Activated CD4-positive, alpha-beta T cell treated with anti-CD3 and anti-CD28 coated beads for 36 hours (primary cell): ENCODE measurements around the gene CDH4. TPM values are rescaled to one million over a fixed set of nuclear protein-coding genes. Genes with fewer than 3 reads are reported as not detected.

Source experiments
- ATAC-seq: fragments of 200-7000 bp; cut with Tn5 transposase; one replicate; pipeline ENCODE4 v1.10.0; 2021; ENCODE audit warnings: mild to moderate bottlenecking, moderate library complexity
- CTCF ChIA-PET: fragments of 350-600 bp; sonication (Branson Sonifier 250); formaldehyde crosslinking; loops from one replicate; lab custom pipeline; 2021; ENCODE audit warnings: antibody characterized with exemption; lab: Charles Lee
- POLR2A ChIA-PET: fragments of 350-600 bp; sonication (Branson Sonifier 250); formaldehyde crosslinking; loops from one replicate; lab custom pipeline; 2021; ENCODE audit warnings: antibody characterized with exemption, inconsistent platforms; lab: Charles Lee
- DNase-seq: peaks from one replicate; pipeline ENCODE4 v3.0.0-alpha.2; 2020
- H3K27ac Mint-ChIP-seq: one replicate; pipeline ENCODE4 v1.8.0; 2021; ENCODE audit warnings: mixed read lengths
- H3K27me3 Mint-ChIP-seq: one replicate; pipeline ENCODE4 v1.8.0; 2021; ENCODE audit warnings: mixed read lengths
- H3K36me3 Mint-ChIP-seq: one replicate; pipeline ENCODE4 v1.8.0; 2021; ENCODE audit warnings: low read depth, mixed read lengths
- H3K4me1 Mint-ChIP-seq: one replicate; pipeline ENCODE4 v1.8.0; 2021; ENCODE audit warnings: mixed read lengths
- H3K4me3 Mint-ChIP-seq: one replicate; pipeline ENCODE4 v1.8.0; 2021; ENCODE audit warnings: mild to moderate bottlenecking, moderate library complexity, mixed read lengths
- H3K9me3 Mint-ChIP-seq: one replicate; pipeline ENCODE4 v1.8.0; 2021; ENCODE audit warnings: low read depth, mixed read lengths
- intact Hi-C, 2 experiments: fragments of 100-400 bp; cut with DNase I in 1 of 2; cut with micrococcal nuclease in 1 of 2; formaldehyde crosslinking; loops; one replicate each; pipeline versions ENCODE4 v1.14.2 to v1.15.1; 2022 to 2024; cut with DNase I, micrococcal nuclease
- total RNA-seq, 2 experiments: library from RNA; stranded (reverse); gene quantifications; one replicate each; pipeline ENCODE4 v1.2.3, GENCODE V29; 2021

CDH4 gene
- total RNA-seq, 2 experiments from 2014 or later = not detected

DNA sequence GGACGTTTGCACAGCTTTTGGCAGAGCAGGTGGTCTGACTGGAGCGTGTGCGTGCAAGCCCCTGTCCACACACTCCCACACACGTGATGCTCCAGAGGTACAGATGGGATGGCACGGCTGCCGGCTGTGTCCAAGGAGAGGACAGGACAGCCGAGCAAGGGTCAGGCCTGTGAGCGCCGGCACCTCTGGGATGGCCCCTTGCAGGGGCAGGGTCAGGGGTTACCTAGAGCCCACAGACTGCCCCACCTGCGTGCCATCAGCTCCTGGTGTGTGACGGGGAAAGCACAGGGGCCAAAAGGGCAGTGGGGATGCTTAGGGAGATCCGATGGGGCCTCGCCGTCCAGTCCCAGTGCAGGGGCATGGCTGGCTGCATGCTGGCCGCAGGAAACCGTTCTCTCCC lies 623.9 kb downstream of the CDH4 start:
- ChIA-PET CTCF (no interaction called here), POLR2A (no interaction called here)
- DNase-seq = no peak
- Mint-ChIP-seq H3K9me3 (no peaks in the 10 kb centered on the region), H3K4me1 (no peaks in the 10 kb centered on the region), H3K27me3 (no peaks in the 10 kb centered on the region), H3K36me3 (no peaks in the 10 kb centered on the region), H3K27ac (no peak overlapping the region), H3K4me3 (no peak overlapping the region)
- ATAC-seq = no peak
- intact Hi-C loops = no loop called here

DNA sequence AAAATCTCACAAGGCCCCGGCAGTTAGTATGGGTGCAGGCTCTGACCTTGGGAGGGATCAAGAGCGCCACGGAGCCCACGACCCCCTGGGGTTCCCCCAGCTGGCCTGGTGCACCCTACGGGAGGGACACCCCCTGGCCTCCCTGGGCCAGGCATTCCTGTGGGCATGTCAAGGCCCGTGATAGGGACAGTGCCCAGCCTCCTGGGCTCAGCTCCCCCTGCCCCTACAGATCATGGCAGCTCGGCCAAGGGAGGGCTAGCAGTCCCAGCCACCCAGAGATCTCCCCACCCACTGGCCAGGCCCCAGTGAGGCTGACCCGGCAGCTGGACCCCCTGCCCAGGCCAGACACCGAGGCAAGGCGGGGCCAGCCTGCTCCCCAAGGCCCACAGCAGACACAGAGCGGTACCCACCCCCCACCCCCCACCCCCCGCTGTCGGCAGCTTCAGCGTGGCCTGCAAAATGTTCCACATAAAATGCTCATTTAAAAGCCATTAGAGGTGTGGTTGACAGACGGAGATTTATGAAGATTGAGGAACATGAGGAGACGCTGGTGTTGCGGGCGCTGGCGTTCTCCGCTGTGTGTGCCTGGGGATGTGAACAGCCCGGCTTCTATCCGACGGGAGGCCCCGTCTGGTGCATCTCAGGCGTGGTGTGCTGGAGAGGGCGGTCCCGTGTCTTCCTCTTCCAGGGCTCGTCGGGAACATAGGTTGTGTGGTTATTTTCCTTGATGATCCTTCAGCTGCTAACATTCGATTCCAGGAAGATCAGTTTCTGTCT lies 625.1 kb downstream of the CDH4 start:
- H3K27ac Mint-ChIP-seq = no peak overlapping the region
- H3K36me3 Mint-ChIP-seq = no peaks in the 10 kb centered on the region
- DNase-seq (no peak), ATAC-seq (no peak)
- H3K27me3 Mint-ChIP-seq = no peaks in the 10 kb centered on the region
- no peaks in the 10 kb centered on the region for H3K9me3 Mint-ChIP-seq
- H3K4me3 Mint-ChIP-seq = no peak overlapping the region
- no peaks in the 10 kb centered on the region for H3K4me1 Mint-ChIP-seq
- intact Hi-C loops = no loop called here
- ChIA-PET POLR2A (no interaction called here), CTCF (interaction anchor here (0.6 to 0.7 kb wide), 2 partner anchors 19 to 1239 kb away, joined by 3 read pairs; no protein-coding TSS in a partner anchor)

DNA sequence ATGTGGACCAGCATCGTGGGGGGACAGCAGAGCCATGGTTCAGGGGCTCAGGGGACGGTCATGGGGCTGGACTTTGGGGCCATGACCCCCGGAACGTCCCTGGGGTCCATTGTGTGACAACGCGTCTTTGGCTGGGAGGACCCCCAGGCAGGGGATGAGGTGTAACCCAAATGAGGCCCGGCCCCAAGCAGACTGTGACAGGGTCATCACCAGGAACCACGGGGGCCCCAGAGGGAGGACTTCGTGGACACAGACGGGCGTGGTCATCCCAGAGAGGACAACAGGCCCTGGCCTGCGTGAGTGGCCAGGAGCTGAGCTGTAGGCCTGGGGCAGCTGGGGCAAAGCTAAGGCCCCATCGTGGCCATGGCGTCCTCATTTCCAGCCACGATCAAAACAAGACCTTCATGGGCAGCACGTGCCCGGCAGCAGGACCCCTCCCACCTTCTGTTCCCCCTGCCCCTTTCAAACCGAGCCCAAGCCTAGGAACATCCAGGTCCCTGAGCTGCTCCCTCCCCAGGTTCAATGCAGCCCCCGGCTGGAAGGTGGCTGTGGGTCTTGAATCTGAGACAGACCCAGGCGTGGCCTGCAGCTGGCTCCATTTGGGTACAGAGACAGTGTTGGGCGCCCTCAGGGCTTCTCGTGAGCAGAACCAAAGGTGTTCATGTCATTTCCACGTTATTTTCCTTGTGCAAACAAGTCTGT lies 625.9 kb downstream of the CDH4 start:
- CTCF ChIA-PET = no interaction called here
- no peak overlapping the region for H3K4me3 Mint-ChIP-seq

DNA sequence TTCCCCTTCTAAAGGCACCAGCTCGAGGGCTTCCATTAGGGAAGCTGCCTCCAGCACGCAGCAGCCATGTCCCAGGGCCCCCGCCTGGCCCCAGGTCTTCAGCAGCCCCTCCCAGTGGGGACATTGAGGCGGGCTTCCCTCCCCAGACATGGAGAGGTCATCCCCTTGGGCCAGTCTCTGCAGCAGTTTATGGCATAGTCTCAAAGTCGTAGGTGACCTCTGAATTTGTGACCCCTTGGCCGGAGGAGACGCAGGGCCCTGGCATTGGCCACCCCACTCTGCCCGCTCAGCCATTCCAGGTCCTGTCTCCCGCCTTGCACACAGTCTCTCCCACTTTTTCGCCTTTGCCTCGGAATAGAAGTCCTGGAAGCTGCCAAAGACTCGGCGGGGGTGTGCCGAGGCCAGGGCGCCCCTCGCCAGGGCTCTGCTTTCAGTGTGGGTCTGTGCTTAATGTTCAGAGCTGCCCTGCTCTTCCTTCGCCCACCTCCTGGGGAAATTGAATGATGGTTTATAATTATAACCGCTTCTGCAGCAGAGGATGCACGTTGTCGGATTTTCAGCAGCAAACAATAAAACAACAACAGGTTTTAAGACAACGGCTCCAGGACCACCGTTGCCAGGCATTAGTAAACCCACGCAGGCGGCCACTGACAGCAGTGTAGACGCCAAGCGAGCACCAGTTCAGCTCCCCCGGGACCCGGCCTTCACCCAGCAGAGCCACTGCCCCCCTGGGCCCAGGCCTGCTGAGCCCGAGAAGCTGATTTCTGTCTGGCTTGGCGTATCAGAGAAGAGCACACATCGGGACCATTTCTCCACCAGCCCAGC lies 626.6 kb downstream of the CDH4 start:
- Mint-ChIP-seq H3K4me1 (no peaks in the 10 kb centered on the region), H3K27ac (no peak overlapping the region), H3K4me3 (no peak overlapping the region), H3K36me3 (no peaks in the 10 kb centered on the region), H3K27me3 (peaks cover 2% of the 10 kb centered on the region), H3K9me3 (no peaks in the 10 kb centered on the region)
- intact Hi-C loops = no loop called here
- DNase-seq (no peak), ATAC-seq (no peak)
- ChIA-PET CTCF (no interaction called here), POLR2A (no interaction called here)

More for the DNA sequence above, 625.9 kb downstream of the CDH4 start:
- POLR2A ChIA-PET = no interaction called here
- no peak for DNase-seq
- Mint-ChIP-seq H3K4me1 (no peaks in the 10 kb centered on the region), H3K27ac (no peak overlapping the region), H3K36me3 (no peaks in the 10 kb centered on the region), H3K9me3 (no peaks in the 10 kb centered on the region), H3K27me3 (no peaks in the 10 kb centered on the region)
- ATAC-seq = no peak
- intact Hi-C loops = no loop called here

DNA sequence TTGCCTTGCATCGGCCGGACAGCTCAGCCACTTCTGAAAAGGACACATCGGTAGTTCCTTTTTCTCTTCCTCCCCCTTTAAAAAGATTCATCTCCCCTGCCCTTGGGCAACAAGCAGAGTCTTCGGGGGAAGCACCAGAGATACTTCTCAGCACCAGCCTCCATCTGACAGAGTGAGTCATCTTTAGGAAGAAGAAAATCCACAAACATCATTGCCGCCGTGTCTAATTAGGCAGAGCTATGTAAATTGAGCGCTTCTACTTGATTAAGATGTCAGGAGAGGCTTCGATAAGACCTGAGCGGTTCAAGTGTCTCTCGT lies 627.2 kb downstream of the CDH4 start:
- CTCF ChIA-PET = no interaction called here
- H3K27me3 Mint-ChIP-seq = peaks cover 2% of the 10 kb centered on the region
- no peaks in the 10 kb centered on the region for H3K4me1 Mint-ChIP-seq
- POLR2A ChIA-PET = no interaction called here
- H3K9me3 Mint-ChIP-seq = no peaks in the 10 kb centered on the region
- no peak overlapping the region for H3K4me3 Mint-ChIP-seq
- intact Hi-C loops = no loop called here
- ATAC-seq (no peak), DNase-seq (no peak)
- H3K36me3 Mint-ChIP-seq = no peaks in the 10 kb centered on the region
- no peak overlapping the region for H3K27ac Mint-ChIP-seq

DNA sequence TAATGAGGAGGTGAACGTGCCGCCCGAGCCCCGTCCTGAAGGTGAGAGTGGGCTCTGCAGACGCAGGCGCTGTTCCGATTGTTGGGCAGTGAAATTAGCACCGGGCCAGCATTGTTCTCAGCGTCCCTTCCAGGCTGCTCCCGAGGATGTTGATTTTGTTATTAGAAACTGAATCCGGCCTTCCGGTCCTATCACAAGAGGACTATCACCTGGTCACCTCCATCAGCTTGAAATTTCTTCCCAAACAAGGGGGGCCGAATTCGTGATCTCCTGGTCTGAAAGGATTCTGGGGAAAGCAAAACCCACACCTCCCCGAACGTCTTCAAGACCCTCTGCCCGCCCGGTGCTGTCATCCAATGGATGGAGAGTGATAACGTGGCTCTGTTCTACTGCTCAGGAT lies 627.6 kb downstream of the CDH4 start:
- POLR2A ChIA-PET = no interaction called here
- DNase-seq = no peak
- Mint-ChIP-seq H3K9me3 (no peaks in the 10 kb centered on the region), H3K4me3 (no peak overlapping the region), H3K27ac (no peak overlapping the region), H3K36me3 (no peaks in the 10 kb centered on the region), H3K4me1 (no peaks in the 10 kb centered on the region), H3K27me3 (peaks cover 2% of the 10 kb centered on the region)
- intact Hi-C loops = no loop called here
- CTCF ChIA-PET = no interaction called here
- ATAC-seq = no peak

DNA sequence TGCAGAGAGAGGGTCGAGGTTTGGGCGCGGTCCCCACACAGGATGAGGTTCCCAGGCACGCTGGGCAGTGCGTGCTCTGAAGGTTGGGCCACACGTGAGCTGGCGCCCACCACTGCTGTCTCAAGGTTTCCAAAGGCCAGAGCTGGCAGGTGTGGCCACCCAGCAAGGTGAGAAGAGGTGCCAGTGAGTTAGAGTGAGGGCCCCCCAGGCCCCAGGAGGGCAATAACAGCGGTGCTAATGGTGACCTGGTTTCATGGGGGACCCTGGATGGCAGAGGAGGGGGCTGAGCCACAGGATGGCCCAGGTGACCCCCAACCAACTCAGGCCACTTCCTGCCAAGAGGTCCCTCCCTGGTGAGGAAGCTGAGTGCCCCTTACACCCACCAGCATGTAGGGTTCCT lies 628.6 kb downstream of the CDH4 start:
- intact Hi-C loops = no loop called here
- Mint-ChIP-seq H3K9me3 (no peaks in the 10 kb centered on the region), H3K27me3 (peaks cover 2% of the 10 kb centered on the region), H3K36me3 (no peaks in the 10 kb centered on the region), H3K4me1 (no peaks in the 10 kb centered on the region), H3K4me3 (no peak overlapping the region), H3K27ac (no peak overlapping the region)
- ChIA-PET POLR2A (no interaction called here), CTCF (no interaction called here)
- DNase-seq = no peak
- ATAC-seq = no peak

DNA sequence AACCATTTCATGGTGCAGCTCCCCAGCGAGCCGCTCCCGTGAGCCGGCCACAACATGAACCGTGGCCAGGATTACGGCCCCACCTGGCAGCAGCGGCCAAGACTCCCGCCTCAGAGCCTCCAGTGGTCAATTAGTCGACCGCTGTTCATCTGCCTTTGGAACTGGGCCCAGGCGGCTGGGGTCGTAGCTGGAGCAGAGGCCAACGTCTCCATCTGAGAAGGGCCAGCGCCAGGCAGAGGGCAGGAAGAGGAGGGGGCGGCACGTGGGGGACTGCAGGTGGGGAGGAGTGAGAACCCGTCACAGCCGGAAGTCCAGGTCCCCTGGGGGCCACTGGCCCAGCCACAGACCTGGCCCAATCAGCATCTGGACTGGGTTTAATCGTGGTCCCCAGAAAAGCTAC lies 629.4 kb downstream of the CDH4 start:
- no peaks in the 10 kb centered on the region for H3K4me1 Mint-ChIP-seq
- ChIA-PET CTCF (no interaction called here), POLR2A (no interaction called here)
- no peak overlapping the region for H3K27ac Mint-ChIP-seq
- H3K36me3 Mint-ChIP-seq = no peaks in the 10 kb centered on the region
- intact Hi-C loops = no loop called here
- no peak for DNase-seq
- H3K9me3 Mint-ChIP-seq = no peaks in the 10 kb centered on the region
- ATAC-seq = no peak
- peaks cover 2% of the 10 kb centered on the region for H3K27me3 Mint-ChIP-seq
- H3K4me3 Mint-ChIP-seq = no peak overlapping the region

DNA sequence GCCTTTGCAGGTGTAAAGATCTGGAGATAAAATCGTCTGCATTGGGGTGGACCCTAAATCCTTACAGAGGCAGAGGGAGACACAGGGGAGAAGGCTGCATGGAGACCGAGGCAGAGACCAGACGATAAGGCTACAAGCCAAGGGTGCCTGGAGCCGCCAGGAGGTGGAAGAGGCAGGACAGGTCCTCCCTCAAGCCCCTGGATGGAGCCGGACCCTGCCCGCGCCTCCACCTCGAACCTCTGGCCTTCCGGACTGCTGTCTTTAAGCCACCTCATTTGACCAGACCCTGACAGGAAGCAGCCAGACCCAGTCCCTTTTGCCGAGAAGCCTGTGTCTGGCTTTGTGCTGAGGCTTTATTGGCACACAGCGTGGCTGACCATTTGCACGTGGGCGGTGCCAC lies 629.8 kb downstream of the CDH4 start:
- H3K27me3 Mint-ChIP-seq = peaks cover 2% of the 10 kb centered on the region
- DNase-seq (no peak), ATAC-seq (no peak)
- H3K4me1 Mint-ChIP-seq = no peaks in the 10 kb centered on the region
- ChIA-PET POLR2A (no interaction called here), CTCF (no interaction called here)
- intact Hi-C loops = no loop called here
- H3K36me3 Mint-ChIP-seq = no peaks in the 10 kb centered on the region
- no peaks in the 10 kb centered on the region for H3K9me3 Mint-ChIP-seq
- H3K27ac Mint-ChIP-seq = no peak overlapping the region
- H3K4me3 Mint-ChIP-seq = no peak overlapping the region

DNA sequence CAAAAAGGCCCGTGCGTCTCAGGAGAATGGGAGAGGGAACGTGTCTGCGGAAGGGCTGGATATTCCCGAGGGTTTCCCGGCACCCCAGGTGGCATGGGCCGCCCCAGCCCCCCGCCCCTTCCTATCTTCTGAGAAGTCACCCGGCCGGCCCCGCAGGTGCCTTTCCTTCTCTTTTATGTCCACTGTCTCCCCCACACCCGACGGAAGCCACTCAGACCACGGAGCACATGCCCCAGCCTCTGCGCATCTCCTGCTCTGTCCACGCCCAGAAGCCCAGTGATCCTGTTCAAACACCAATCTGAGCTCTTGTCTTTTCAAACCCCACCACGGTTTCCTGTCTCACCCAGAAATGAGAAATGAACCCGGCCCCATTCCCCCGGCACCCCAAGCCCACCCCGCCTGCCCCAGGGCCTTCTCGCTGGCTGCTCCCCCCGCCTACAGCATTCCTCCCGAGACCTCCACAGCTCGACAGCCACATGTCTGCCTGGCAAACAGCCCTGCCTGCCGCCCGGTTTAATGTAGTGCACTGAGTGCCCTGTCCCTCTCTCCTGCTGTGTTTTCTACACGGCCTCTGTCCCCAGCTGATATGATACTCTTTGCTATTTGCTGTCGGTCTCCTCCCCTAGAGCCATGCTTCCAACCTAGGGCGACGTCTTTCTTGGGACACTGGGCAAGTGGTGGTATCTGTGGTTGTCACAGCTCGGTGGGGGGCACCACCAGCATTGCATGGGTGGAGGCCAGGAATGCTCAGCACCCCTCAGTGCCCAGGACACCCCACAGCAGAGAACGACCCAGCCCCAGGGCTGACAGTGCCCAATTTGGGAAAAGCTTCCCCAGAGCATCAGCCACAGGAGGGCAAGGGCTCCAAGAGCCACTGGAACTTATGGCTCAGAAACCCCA lies 630.9 kb downstream of the CDH4 start:
- CTCF ChIA-PET = interaction anchor here (1.0 to 1.1 kb wide), 2 partner anchors 13 to 14 kb away, joined by 4 to 5 read pairs; no protein-coding TSS in a partner anchor

DNA sequence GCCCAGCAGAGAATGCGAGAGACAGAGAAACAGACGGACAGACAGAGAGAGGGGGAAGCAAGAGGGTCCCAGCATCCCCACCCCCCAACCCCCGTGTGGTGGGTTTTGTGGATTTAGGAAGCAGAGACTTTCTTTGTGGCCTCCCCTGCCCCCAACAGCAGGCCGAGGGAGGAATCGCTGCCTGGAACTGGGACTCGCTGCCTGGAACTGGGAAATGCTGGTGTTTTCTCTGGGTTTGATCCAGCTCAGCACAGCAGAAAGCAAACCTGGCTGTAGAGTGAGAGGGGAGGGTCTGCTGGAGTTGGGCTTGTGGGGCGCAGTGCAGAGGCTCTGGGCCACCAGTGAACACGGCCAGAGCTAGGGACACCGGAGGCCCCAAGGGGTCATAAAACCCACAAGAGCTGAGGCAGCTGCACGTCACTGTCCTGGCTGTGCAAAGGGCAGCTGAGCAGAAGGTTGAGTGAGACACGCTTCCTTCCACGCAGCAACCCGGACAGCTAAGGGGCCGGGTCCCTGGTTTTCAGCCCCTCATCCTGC lies 631.9 kb downstream of the CDH4 start:
- peaks cover 2% of the 10 kb centered on the region for H3K4me1 Mint-ChIP-seq
- no peak overlapping the region for H3K27ac Mint-ChIP-seq
- H3K4me3 Mint-ChIP-seq = no peak overlapping the region
- H3K9me3 Mint-ChIP-seq = no peaks in the 10 kb centered on the region
- ATAC-seq (no peak), DNase-seq (no peak)
- peaks cover 2% of the 10 kb centered on the region for H3K27me3 Mint-ChIP-seq
- ChIA-PET POLR2A (no interaction called here), CTCF (interaction anchor here (1.0 kb wide), 1 partner anchor 15 kb away, joined by 4 read pairs; no protein-coding TSS in a partner anchor)
- intact Hi-C loops = no loop called here
- H3K36me3 Mint-ChIP-seq = no peaks in the 10 kb centered on the region

More for the DNA sequence above, 630.9 kb downstream of the CDH4 start:
- intact Hi-C loops = no loop called here
- no peak for DNase-seq
- peaks cover 2% of the 10 kb centered on the region for H3K27me3 Mint-ChIP-seq
- H3K4me3 Mint-ChIP-seq = no peak overlapping the region
- H3K36me3 Mint-ChIP-seq = no peaks in the 10 kb centered on the region
- POLR2A ChIA-PET = no interaction called here
- H3K27ac Mint-ChIP-seq = no peak overlapping the region
- peaks cover 2% of the 10 kb centered on the region for H3K4me1 Mint-ChIP-seq
- no peaks in the 10 kb centered on the region for H3K9me3 Mint-ChIP-seq
- ATAC-seq = no peak
